MCF 10A (cell line): ENCODE measurements around the gene DOC2A. TPM values are rescaled to one million over a fixed set of nuclear protein-coding genes. Genes with fewer than 3 reads are reported as not detected.
"Not testable (repeated sequence)": the region's sequence is repeated elsewhere in the genome, so short reads cannot be mapped to it uniquely, and the experiment has no call there.

Source experiments
- BruUV-seq: library from RNA; stranded (reverse); fragments of 400-500 nt; replicated peaks from 2 replicates; lab custom pipeline; 2021; lab: Mats Ljungman, UMichigan
- CTCF ChIA-PET: fragments of 300-600 bp; sonication (Branson Sonifier 250); formaldehyde crosslinking; extraction: SDS; loops from one replicate; lab custom pipeline; 2021; ENCODE audit warnings: antibody characterized with exemption, inconsistent platforms; lab: Yijun Ruan, JAX
- POLR2A ChIA-PET: fragments of 300-600, 350-650 bp; sonication (Branson Sonifier 250); formaldehyde crosslinking; extraction: SDS; loops from one replicate; lab custom pipeline; 2020; ENCODE audit warnings: antibody characterized with exemption, inconsistent platforms; lab: Yijun Ruan, JAX
- DNase-seq: peaks from one replicate; pipeline ENCODE4 v3.0.0-alpha.2; 2018; ENCODE audit not compliant: unreplicated experiment
- H3K27ac Mint-ChIP-seq: one replicate; pipeline ENCODE4 v1.8.0; 2022; ENCODE audit warnings: mild to moderate bottlenecking, low read depth, mixed read lengths; ENCODE audit not compliant: unreplicated experiment
- H3K27me3 Mint-ChIP-seq: one replicate; pipeline ENCODE4 v1.8.0; 2022; ENCODE audit warnings: mixed read lengths; ENCODE audit not compliant: insufficient read depth, unreplicated experiment
- H3K36me3 Mint-ChIP-seq: one replicate; pipeline ENCODE4 v1.8.0; 2022; ENCODE audit warnings: mild to moderate bottlenecking, moderate library complexity, mixed read lengths; ENCODE audit not compliant: insufficient read depth, unreplicated experiment
- H3K4me1 Mint-ChIP-seq: one replicate; pipeline ENCODE4 v1.8.0; 2022; ENCODE audit warnings: mixed read lengths; ENCODE audit not compliant: insufficient read depth, unreplicated experiment
- H3K4me3 Mint-ChIP-seq: one replicate; pipeline ENCODE4 v1.8.0; 2022; ENCODE audit warnings: mild to moderate bottlenecking, moderate library complexity, mixed read lengths; ENCODE audit not compliant: unreplicated experiment
- H3K9me3 Mint-ChIP-seq: one replicate; pipeline ENCODE4 v1.8.0; 2022; ENCODE audit warnings: mixed read lengths; ENCODE audit not compliant: unreplicated experiment
- intact Hi-C: fragments of 100-400 bp; cut with micrococcal nuclease; formaldehyde crosslinking; loops from 2 replicates; pipeline ENCODE4 v1.14.1; 2022
- total RNA-seq: library from RNA; stranded (reverse); gene quantifications from 2 replicates; pipeline ENCODE4 v1.2.3, GENCODE V29; 2022
- TF ChIP-seq, protein P1 (sequence below): fragments of 200-600 bp; IDR thresholded peaks from one replicate; pipeline ENCODE4 v1.8.0; 2022; ENCODE audit warnings: antibody characterized with exemption, mild to moderate bottlenecking; ENCODE audit not compliant: unreplicated experiment

The DOC2A gene
- total RNA-seq, 1 experiment from 2014 or later, result 1.2 TPM

DNA sequence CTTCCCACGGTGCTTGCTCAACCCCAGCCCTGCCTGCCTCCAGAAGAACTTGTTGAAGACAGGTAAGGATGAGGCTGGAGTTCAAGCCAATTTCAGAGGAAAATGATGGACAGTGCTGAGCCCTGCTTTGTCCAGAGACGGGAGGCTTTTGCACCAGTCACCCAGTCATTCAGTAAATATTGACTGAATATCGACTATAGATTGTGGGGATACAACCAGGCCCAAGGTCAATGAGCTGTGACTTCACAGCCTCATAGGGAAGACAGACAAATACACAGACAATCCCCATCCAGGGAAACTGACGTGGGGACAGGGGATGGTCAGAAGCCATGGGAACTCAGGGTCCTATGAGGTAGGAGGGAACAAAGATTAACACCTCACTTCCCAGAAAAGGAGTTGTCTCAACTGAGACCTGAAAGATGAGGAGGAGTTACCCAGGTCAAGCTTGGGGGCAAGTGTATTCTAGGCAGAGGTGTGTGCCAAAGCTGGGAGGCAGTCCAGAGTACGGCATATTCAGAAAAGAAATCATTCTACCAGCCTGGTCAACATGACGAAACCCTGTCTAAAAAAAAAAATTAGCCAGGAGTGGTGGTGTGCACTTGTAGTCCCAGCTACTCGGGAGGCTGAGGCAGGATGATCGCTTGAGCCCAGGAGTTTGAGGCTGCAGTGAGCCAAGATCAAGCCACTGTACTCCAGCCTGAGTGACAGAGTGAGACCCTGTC is 5.9 kb upstream of the DOC2A start:
- H3K27ac Mint-ChIP-seq, result no peak overlapping the region
- POLR2A ChIA-PET, result interaction anchor here (0.7 kb wide), 1 partner anchor 39 kb away, joined by 3 read pairs; no protein-coding TSS in a partner anchor
- peaks cover 6% of the 10 kb centered on the region for H3K4me1 Mint-ChIP-seq

DNA sequence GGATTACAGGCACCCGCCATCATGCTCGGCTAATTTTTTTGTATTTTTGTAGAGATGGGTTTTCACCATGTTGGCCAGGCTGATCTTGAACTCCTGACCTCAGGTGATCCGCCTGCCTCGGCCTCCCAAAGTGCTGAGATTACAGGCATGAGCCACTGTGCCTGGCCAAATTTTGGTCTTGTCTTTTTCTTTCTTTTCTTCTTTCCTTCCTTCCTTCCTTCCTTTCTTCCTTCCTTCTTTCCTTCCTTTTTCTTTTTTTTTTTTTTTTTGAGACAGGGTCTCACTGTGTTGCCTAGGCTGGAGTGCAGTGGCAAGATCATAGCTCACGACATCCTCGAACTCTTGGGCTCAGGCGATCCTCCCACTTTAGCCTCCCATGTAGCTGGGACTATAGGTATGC is 4.6 kb upstream of the DOC2A start:
- H3K4me1 Mint-ChIP-seq, DNase-seq, intact Hi-C loops, H3K9me3 Mint-ChIP-seq, H3K4me3 Mint-ChIP-seq, BruUV-seq, H3K27ac Mint-ChIP-seq, H3K36me3 Mint-ChIP-seq: not testable (repeated sequence)
- H3K27me3 Mint-ChIP-seq, result peaks cover 21% of the 10 kb centered on the region
- ChIA-PET POLR2A (interaction anchor here (1.0 kb wide), 1 partner anchor 20 kb away, joined by 4 read pairs; the partner anchor contains the start of genes HIRIP3 and INO80E), CTCF (interaction anchor here (0.9 to 1.1 kb wide), 3 partner anchors 11 to 316 kb away, joined by 3 read pairs; no protein-coding TSS in a partner anchor)

More for the DNA sequence above, 5.9 kb upstream of the DOC2A start:
- intact Hi-C loops, result no loop called here
- CTCF ChIA-PET, result interaction anchor here (0.7 to 2.1 kb wide), 3 partner anchors 11 to 131 kb away, joined by 5 to 8 read pairs (median 5); no protein-coding TSS in a partner anchor
- no TSS peak for BruUV-seq
- H3K36me3 Mint-ChIP-seq, result peaks cover 6% of the 10 kb centered on the region
- no peak for DNase-seq
- H3K4me3 Mint-ChIP-seq, result no peak overlapping the region
- peaks cover 8% of the 10 kb centered on the region for H3K27me3 Mint-ChIP-seq
- no peaks in the 10 kb centered on the region for H3K9me3 Mint-ChIP-seq
- TF ChIP-seq, protein P1, sequence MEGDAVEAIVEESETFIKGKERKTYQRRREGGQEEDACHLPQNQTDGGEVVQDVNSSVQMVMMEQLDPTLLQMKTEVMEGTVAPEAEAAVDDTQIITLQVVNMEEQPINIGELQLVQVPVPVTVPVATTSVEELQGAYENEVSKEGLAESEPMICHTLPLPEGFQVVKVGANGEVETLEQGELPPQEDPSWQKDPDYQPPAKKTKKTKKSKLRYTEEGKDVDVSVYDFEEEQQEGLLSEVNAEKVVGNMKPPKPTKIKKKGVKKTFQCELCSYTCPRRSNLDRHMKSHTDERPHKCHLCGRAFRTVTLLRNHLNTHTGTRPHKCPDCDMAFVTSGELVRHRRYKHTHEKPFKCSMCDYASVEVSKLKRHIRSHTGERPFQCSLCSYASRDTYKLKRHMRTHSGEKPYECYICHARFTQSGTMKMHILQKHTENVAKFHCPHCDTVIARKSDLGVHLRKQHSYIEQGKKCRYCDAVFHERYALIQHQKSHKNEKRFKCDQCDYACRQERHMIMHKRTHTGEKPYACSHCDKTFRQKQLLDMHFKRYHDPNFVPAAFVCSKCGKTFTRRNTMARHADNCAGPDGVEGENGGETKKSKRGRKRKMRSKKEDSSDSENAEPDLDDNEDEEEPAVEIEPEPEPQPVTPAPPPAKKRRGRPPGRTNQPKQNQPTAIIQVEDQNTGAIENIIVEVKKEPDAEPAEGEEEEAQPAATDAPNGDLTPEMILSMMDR, result no peak

DNA sequence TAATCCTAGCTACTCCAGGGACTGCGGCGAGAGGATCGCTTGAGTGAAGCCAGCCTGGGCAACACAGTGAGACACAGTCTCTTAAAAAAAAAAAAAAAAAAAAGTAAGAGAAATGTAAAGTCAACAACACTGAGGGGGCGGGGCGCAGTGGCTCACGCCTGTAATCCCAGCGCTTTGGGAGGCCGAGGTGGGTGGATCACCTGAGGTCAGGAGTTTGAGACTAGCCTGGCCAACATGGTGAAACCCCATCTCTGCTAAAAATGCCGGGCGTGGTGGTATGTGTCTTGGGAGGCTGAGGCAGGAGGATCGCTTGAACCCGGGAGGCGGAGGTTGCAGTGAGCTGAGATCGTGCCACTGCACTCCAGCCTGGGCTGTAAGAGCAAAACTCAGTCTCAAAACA is 1.8 kb upstream of the DOC2A start:
- intact Hi-C loops, H3K36me3 Mint-ChIP-seq, H3K27ac Mint-ChIP-seq, H3K9me3 Mint-ChIP-seq, POLR2A ChIA-PET, DNase-seq, H3K4me3 Mint-ChIP-seq, BruUV-seq, H3K4me1 Mint-ChIP-seq: not testable (repeated sequence)
- CTCF ChIA-PET, result interaction anchor here (0.6 to 1.3 kb wide), 2 partner anchors 19 to 163 kb away, joined by 4 to 9 read pairs; partner anchors contain the start of gene TLCD3B
- peaks cover 27% of the 10 kb centered on the region for H3K27me3 Mint-ChIP-seq

DNA sequence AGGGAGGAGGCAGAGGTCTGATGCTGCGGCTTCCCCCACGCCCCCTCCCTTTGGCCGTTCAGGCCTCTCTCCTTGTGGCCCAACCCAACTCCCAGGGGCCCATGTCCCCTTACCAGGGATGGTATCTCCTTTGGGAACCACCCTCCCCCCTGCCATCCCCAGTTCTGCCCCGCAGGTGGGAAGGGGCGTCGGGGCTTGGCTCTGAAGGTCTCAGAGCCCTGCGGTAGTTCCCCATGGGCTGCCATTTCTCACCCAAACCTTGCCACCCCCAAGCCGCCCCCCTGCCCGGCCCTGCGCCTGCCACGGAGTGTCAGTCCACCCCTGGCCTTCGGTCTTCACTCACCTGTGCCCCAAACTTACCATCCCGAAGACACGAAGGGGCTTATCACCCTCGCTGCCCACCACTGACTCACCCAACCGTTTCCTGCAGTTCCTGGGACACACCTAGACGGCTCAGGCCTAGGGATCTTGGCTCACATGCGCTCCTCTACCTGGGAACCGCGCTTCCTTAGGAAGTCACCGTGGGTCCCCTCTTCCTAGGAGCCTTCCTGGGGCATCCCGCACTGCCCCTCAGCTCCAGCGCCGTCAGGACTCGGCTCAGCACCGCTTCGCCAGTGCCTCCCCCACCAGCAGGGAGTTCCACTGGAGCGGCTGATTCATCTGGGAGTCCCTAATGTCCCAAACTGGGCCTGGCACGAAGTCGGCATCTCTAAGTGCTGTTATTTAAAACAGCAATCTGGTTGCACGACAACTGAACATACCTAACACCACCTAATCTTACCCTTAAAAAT is 1.1 kb upstream of the DOC2A start:
- no TSS peak for BruUV-seq
- H3K4me3 Mint-ChIP-seq, result peak overlapping the region; percentile 48
- peaks cover 27% of the 10 kb centered on the region for H3K27me3 Mint-ChIP-seq
- no peak for DNase-seq
- H3K36me3 Mint-ChIP-seq, result peaks cover 6% of the 10 kb centered on the region
- H3K9me3 Mint-ChIP-seq, result no peaks in the 10 kb centered on the region
- TF ChIP-seq, protein P1, result no peak
- no peak overlapping the region for H3K27ac Mint-ChIP-seq
- intact Hi-C loops, result no loop called here
- no peaks in the 10 kb centered on the region for H3K4me1 Mint-ChIP-seq
- ChIA-PET CTCF (interaction anchor here (0.6 kb wide), 1 partner anchor 163 kb away, joined by 4 read pairs; no protein-coding TSS in a partner anchor), POLR2A (no interaction called here)
